CD4-positive, alpha-beta T cell treated with Interleukin-4 for 4 hours (primary cell): ENCODE measurements around the gene GINS2.

Source experiments
- DNase-seq: peaks from one replicate; pipeline ENCODE4 v3.0.0-alpha.2; 2020

Gene GINS2

GRCh38 chr16:85715169-85716021 lies 26.6 kb upstream of the GINS2 start:
- no peak for DNase-seq

DNA sequence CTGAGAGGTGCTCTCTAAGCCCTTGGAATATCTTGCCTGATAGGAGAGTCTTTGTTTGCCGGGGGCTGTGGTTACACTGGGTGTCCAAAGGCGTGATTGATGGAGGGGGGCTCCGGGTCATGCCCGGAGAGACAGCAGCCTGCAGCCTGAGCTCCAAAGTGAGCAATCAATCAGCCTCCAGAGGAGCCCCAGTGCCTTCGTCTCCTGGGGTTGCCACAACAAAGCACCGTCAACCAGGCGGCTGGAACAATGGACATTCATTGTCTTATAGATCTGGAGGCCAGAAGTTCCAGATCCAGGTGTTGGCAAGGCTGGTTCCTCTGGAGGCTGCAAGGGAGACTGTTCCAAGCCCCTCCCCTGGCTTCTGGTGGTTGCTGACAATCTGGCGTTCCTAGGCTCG lies 24.0 kb upstream of the GINS2 start:
- no peak for DNase-seq

DNA sequence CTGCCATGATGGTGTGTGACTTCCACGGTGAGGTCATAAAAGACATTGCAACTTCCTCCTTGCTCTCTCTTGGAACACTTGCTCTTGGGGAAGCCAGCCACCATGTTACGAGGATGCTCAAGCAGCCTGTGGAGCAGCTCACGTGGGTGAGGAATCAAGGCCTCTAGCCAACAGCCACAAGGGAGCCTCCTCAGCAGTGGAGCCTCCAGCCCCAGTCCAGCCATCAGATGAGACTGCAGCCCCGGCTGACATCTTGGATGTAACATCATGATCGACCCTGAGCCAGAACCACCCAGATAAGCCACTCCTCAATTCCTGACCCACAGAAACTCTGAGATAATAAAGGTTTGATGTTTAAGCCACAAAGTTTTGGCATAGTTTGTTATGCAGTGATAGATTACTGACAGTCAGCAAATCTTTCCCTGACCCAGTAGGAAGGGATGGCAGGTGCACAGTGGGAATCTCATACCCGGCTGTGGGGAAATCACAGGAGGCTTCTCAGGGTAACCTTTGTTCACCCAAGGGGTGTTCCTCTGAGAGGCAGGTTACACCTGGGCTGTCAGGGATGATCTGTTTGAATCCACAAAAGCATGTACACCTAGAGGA lies 23.3 kb upstream of the GINS2 start:
- no peak for DNase-seq

GRCh38 chr16:85710732-85711131 lies 22.0 kb upstream of the GINS2 start:
- no peak for DNase-seq

DNA sequence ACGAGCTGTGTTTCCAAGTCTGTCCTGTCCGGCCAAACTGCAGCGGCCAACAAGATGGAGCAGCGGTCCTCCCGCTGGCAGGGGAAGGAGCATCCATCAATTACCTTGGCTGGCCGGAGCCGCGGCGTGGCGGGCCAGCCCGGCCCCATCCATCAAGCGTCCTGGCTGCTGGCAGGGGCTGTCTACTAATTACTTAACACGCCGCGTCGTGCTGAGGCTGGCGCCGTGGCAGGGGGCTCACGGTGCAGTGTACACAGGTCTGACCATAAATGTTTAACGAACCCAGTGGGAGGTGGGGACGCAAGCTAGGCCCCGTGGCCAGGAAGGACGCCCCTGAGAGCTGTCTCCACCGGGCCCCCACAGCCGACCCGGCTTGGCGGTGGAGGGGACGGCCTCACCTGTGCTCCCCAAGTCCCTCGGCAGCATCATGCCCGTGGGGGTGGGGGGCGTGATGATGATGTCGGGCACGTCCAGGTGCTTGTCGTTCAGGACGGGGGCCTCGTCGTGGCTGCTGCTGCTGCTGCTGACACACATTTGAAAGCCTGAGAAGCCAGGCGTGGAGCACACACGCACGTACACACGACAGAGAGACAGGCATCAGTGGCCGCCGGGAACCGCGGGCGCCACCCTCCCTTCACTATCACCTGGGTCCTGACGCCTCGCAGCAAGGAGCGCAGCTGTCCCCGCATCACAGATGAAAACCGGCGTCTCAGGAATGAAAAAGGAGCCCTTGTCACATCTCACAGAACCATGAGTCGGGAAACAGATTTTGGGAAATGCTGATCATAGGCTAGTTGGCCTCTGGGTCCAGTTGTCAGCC lies 21.2 kb upstream of the GINS2 start:
- DNase-seq: no peak

DNA sequence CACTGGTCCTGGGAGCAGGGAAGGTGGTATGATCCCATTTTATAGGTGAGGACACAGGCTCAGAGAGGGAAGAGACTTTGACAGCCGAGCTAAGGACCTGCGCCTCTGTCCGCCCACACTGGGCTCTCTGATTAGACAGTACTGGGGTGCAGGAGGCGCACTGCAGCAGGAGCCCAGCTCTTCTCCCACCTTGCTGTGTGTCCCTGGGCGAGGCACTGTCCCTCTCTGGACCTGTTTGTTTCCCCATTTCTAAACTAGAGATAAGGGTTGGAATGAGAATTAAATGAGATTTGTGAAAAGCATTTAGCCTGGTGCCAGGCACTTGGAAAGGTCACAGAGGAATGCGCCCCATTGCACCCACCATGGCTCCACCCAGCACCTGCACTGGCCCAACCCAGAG lies 19.6 kb upstream of the GINS2 start:
- no peak for DNase-seq

GRCh38 chr16:85707528-85708095 lies 18.9 kb upstream of the GINS2 start:
- DNase-seq: no peak

DNA sequence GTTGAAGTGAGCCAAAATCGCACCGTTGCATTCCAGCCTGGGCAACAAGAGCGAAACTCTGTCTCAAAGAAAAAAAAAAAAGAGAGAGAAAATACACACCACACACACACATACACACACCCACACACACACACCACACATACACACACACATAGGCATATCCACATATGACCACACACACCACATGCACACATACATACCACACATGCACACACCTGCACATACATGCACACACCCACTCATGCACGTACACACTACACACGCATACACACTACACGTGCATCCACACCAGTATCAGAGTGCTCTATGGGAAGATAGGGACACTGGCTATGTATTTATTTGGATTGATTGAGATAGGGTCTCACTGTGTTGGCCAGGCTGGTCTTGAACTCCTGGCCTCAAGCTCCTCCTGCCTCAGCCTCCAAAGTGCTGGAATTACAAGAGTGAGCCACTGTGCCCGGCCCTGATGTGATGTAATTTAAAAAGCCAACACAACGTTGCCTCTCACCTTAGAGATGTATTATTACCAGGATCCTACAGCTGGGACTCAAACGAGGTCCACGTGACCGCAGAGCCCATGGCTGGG lies 17.8 kb upstream of the GINS2 start:
- DNase-seq: no peak

DNA sequence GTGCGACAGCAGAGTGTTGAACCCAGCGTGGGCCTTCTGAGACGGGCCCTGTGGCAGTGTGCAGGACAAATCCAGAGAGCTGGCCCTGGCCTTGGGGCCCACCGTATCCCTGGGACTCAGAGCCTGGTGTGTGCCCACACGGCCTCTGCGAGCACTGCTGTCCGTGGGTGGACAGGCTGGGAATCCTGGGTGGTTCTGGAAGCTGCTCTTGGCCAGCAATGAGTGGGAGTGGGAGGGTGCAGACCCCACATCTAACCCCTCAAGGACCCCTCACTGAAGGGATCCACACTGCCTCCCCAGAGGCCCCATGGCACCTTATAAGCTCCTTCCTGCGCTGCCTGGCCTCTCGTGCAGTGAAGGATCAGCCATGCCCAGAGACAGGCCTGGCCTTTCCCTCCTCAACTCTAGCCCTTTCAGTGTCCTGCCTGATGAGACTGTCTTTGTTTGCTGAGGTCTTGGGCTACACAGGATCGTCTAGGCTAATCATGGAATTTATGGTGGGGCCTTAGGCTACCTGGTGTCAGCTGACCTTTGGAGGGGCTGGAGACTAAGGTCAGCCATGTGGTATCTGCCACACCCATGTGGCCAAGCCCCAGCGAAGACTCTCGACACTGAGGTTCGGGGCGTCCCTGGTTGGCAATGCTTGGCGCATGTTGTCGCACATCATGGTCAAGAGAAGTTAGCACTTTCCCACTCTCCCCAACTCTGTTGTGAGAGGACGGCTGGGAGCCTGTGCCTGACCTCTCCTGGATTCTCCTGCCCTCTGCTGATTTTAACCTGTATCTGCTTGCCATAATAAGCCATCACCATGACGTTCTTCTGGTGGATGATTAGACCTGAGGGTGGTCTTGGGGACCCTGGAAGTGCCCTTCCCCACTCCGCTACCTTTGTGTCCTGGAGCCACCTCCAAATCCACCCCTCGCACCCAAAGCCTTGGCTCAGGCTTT lies 16.4 kb upstream of the GINS2 start:
- DNase-seq: no peak

DNA sequence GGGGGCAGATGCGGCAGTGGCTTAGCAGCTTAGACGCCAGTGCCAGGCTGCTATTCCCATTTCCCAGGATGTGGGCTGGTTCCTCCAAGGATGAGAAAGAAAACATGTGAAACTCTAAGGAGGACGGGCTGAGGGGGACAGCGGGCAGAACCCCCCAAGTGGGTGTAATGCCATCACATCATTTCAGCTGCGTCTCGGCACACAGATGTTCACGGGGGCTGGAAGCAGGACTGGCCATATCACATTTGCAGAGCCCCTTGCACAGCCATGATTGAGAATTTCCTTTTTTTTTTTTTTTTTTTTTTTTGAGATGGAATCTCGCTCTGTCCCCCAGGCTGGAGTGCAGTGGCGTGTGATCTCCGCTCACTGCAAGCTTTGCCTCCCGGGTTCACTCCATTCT lies 15.3 kb upstream of the GINS2 start:
- no peak for DNase-seq

DNA sequence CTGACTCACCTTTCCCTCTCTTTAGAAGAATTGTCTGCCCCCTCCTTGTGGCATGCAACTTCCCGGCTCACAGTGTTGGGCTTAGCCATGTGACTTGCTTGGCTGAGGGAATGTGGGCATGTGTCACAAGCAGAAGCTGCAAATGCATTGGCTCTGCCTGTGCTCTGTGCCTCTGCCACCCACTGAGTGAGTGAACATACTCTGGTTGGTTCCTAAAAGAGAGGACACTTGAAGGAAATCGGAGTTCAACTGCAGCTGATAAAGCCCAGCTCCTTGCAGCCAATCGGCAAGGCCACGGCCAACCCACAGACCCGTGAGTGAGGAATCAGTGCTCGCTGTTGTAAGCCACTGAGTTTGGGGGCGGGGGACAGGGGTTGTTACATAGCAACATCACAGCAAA lies 10.9 kb upstream of the GINS2 start:
- no peak for DNase-seq

DNA sequence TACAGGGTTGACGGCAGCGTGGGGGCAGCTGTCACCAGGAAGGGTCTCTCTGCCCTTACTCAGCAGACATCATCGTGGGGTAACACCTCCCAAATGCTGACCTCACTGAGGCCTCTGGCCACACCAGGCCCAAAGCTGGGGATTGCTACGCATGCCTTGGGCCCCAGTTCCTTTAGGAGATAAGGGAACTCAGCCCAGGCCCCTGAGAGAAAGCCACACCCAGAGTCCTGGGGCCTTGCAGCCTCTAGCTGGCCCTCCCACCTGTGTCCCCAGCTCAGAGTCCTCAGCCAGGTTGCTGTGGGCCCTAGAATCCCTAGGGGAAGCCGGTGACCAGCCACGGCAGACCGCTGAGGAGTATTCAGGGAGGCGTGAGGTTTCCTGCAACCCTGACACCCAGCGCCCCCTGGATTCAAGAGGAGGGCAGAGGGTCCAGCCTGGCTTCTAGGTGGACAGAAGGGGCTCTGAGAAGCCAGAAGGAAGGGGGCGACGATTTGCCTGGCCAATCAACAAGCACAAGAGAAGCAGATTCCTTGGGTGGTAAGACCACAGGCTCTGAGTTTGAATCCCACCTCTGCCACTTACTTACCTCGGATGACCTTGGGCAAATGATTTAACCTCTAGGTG lies 10.3 kb upstream of the GINS2 start:
- no peak for DNase-seq

DNA sequence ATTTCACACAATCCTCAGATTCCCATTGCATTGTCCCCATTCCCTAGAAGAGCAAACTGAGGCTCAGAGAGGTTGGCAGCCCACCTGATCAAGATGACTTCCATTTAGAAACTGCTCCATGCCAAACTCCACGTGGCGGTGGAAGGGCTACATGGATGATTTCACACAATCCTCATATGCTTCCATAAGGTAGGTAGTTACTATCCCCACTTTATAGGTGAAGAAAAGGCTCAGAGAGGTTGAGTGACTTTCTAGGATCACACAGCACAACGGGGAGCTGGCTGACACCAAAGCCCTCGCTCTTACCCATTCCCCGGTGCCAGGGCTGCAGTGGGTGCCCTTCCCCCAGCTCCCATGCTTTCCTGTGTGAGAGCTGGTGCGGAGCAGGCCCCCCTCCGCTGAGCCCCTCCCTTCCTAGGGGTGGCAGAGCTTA lies 9.7 kb upstream of the GINS2 start:
- DNase-seq: no peak

DNA sequence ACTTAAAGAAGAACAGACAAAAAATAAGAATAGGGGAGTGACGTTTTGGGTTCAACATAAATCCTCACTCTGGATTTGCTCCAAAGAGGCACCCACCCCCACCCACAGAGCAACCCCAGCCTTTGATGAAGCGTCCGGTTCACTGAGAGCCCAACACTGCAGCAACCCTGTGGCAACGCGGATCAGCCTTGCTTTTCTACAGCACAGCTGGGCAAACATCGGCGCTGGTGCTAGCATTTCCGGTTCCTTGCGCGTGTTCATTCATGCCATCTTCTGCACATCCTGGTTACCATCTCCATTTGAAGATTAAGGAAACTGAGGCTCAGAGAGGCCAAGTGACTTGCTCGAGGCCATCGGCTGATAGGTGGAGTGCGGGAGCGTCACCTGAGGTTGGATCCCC lies 8.7 kb upstream of the GINS2 start:
- no peak for DNase-seq

- DNase-seq: no peak
These were observed 8.0 kb upstream of the GINS2 start for GRCh38 chr16:85696781-85697180.

DNA sequence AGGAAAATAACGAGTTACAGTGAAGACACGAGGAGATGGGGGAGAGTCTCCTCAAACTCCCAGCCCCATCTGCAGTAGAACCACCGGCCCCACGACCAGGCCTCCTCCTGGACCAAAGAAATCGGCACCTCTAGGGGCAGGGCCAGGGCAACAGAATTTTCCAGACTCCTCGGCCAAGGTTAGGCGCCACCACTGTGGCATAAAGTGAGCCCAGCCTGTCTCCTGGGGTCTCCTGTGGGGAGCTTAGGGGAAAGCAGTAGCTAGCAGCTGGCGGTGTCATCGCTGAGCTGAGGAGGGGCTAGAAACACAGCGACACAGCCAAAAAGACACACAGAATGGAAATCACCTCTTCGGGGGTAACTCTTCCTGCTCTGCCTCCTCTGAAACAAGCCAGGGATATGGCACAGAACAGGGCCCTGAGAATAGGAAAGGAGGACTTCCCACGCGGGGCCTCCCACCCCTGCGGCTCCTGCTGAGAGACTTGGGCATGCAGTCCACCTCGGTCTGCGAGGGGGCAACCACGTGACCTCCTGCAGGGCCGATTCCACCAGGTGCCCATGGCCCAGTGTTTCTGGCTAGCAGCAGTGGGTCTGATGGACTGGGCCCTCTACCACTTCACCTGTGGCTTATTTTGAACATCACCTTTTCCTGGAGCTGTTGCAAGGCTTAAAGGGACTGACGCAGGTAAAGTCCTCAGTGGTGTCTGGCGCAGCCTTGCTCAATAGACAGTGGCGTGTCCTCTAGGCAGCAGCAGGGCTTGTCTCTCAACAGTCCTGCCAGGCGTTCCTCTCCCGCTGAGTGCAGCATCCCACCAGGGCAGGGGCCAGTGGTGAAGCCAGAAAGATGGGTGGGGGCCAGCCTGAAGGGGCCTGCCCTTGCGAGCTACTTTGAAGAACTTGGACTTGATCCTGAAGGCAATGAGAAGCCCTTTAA lies 6.7 kb upstream of the GINS2 start:
- DNase-seq: no peak

GRCh38 chr16:85690469-85691064 lies 1.8 kb upstream of the GINS2 start:
- no peak for DNase-seq

DNA sequence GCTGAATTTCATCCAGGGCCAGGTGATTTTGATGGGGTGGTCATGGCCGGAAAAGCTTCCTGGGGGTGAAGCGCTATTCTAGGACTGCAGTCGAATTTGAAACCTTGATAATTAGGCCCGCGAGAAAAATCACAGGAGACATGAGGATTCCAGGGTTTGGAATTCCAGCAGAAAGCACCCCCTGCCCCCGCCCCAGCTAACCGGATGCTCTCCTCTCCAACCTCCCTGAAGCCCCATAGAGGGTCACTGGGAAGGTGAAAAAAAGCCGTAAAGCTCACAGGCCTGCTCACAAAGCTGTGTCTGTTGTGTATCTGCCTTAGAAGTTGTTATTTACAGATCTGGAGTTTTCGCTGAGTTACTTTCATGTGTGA lies 1.2 kb upstream of the GINS2 start:
- no peak for DNase-seq

DNA sequence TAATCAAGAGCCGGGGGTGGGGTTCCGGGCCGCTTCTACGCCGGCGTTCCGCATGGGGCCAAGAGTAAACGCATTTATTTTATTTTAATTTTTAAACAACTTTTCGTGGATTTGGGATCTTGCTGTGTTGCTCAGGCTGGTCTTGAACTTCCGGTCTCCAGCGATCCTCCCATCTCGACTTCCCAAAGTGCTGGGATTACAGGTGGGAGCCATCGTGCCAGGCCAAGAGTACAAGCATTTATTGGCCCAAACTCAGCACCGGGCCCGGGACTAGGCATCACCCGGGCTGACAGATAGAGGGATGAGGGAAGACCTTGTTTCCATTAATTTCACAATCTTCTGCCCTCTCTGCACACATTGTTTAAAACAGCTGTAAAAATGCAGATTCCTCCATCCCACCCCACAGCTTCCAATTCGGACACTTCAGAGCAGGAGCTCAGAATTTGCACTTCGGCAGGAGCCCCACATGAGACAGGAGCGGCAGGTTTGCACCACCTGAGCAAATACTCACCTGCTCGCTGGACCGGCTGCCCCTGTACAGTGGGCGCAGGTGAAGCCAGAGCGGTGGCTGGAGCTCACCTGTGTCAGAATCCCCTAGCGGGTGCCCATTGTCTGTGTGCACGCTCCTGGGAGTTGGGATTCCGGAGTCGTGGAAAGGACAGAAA lies 663 bp upstream of the GINS2 start:
- no peak for DNase-seq
